PC-9 (cell line): ENCODE results near the gene SRPK2.
"Not testable (repeated sequence)": the region's sequence is repeated elsewhere in the genome, so short reads cannot be mapped to it uniquely, and the experiment has no call there.

Experiments
- CTCF ChIP-seq: fragments of 200-600 bp; sonication (generic); conservative IDR thresholded peaks from 2 replicates; pipeline ENCODE4 v1.6.1; 2017; ENCODE audit warnings: mixed run types, antibody characterized with exemption, mild to moderate bottlenecking, moderate library complexity
- EZH2 ChIP-seq: fragments of 200-600 bp; sonication (generic); IDR thresholded peaks from 2 replicates; pipeline ENCODE4 v1.8.0; 2017; ENCODE audit warnings: antibody characterized with exemption, low read depth

GRCh38 chr7:105258919-105259318 is 129.8 kb downstream of the SRPK2 start:
- TF ChIP-seq CTCF, EZH2: not testable (repeated sequence)
